ENCODE measurements around the gene ABAT.

Gene ABAT

DNA sequence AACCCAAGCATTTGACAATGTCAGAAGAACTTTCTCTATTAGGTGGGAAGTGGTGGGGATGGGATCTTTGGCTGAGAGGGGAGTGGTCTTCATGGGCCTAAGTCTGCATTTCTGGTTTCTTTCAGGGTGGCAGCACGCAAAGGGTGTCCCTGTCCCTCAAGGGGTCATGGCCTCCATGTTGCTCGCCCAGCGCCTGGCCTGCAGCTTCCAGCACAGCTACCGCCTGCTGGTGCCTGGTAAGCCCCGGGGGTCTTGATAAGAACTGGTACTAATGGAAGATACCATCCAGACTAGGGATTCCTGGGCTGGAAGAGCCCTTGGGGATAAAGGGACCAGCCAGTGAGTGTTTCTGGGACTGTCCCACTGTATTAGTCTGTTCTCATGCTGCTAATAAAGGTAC, 61.2 kb downstream of the ABAT start:
- no peak for ATAC-seq
- TF ChIP-seq CREB5 (CRISPR knock-in tag; IDR thresholded peaks at IDR 0.05; ENCODE audit: low read depth): no peak
- no peak for TF ChIP-seq RARB (CRISPR knock-in tag; IDR thresholded peaks at IDR 0.05)
- TF ChIP-seq TCF4 (CRISPR knock-in tag; IDR thresholded peaks at IDR 0.05; ENCODE audit: borderline replicate concordance): no peak
- TF ChIP-seq ZNF565 (CRISPR knock-in tag; conservative IDR thresholded peaks at IDR 0.05; ENCODE audit: low read depth): no peak
- no peak for TF ChIP-seq ISL1 (CRISPR knock-in tag; IDR thresholded peaks at IDR 0.05)
- TF ChIP-seq, protein P1, sequence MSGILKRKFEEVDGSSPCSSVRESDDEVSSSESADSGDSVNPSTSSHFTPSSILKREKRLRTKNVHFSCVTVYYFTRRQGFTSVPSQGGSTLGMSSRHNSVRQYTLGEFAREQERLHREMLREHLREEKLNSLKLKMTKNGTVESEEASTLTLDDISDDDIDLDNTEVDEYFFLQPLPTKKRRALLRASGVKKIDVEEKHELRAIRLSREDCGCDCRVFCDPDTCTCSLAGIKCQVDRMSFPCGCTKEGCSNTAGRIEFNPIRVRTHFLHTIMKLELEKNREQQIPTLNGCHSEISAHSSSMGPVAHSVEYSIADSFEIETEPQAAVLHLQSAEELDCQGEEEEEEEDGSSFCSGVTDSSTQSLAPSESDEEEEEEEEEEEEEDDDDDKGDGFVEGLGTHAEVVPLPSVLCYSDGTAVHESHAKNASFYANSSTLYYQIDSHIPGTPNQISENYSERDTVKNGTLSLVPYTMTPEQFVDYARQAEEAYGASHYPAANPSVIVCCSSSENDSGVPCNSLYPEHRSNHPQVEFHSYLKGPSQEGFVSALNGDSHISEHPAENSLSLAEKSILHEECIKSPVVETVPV (CRISPR knock-in tag; IDR thresholded peaks at IDR 0.05): no peak
- no peak for TF ChIP-seq ZNF8 (CRISPR knock-in tag; IDR thresholded peaks at IDR 0.05)

DNA sequence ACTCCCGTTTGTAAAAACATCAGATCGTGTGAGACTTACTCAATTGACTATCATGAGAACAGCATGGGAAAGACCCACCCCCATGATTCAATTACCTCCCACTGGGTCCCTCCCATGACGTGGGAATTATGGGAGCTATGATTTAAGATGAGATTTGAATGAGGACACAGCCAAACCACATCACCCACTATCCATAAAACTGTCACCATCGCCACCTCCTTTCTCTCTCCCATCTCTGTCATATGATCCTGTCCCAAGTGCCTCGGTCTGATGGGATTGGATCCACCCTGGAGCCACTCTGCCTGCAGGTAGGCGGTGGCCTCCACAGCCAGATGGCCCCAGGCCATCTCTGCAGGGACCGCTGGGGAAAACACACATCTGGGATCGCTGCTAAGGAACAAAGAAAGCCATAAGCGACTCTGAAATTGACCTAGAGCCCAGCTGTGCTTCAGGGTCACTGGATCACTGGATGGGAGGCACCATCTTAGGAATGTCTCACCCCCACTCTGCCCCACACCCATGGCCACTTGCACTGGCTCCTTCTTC, 61.8 kb downstream of the ABAT start:
- no peak for TF ChIP-seq GLIS3 (CRISPR knock-in tag; IDR thresholded peaks at IDR 0.05)
- TF ChIP-seq SNAI2 (CRISPR knock-in tag; IDR thresholded peaks at IDR 0.05): no peak
- no peak for TF ChIP-seq ZNF8 (CRISPR knock-in tag; IDR thresholded peaks at IDR 0.05)
- no peak for TF ChIP-seq BACH2 (CRISPR knock-in tag; IDR thresholded peaks at IDR 0.05; ENCODE audit: borderline replicate concordance)
- ATAC-seq: no peak

GRCh38 chr16:8739151-8739550, 64.7 kb downstream of the ABAT start:
- TF ChIP-seq, protein P2, sequence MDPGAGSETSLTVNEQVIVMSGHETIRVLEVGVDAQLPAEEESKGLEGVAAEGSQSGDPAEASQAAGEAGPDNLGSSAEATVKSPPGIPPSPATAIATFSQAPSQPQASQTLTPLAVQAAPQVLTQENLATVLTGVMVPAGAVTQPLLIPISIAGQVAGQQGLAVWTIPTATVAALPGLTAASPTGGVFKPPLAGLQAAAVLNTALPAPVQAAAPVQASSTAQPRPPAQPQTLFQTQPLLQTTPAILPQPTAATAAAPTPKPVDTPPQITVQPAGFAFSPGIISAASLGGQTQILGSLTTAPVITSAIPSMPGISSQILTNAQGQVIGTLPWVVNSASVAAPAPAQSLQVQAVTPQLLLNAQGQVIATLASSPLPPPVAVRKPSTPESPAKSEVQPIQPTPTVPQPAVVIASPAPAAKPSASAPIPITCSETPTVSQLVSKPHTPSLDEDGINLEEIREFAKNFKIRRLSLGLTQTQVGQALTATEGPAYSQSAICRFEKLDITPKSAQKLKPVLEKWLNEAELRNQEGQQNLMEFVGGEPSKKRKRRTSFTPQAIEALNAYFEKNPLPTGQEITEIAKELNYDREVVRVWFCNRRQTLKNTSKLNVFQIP (CRISPR knock-in tag; IDR thresholded peaks at IDR 0.05; ENCODE audit: borderline replicate concordance, low read depth): no peak
- TF ChIP-seq TOX (CRISPR knock-in tag; IDR thresholded peaks at IDR 0.05; ENCODE audit: borderline replicate concordance): no peak
- TF ChIP-seq ISL1 (CRISPR knock-in tag; IDR thresholded peaks at IDR 0.05): no peak
- TF ChIP-seq ZNF8 (CRISPR knock-in tag; IDR thresholded peaks at IDR 0.05): no peak
- TF ChIP-seq ZNF565 (CRISPR knock-in tag; conservative IDR thresholded peaks at IDR 0.05; ENCODE audit: low read depth): no peak
- no peak for TF ChIP-seq ZNF70 (CRISPR knock-in tag; IDR thresholded peaks at IDR 0.05)
- no peak for TF ChIP-seq ZFP30 (CRISPR knock-in tag; IDR thresholded peaks at IDR 0.05)
- TF ChIP-seq PATZ1 (CRISPR knock-in tag; IDR thresholded peaks at IDR 0.05; ENCODE audit: borderline replicate concordance): no peak
- no peak for TF ChIP-seq RARB (CRISPR knock-in tag; IDR thresholded peaks at IDR 0.05)
- no peak for TF ChIP-seq ZFP3 (CRISPR knock-in tag; IDR thresholded peaks at IDR 0.05)
- TF ChIP-seq, protein P3, sequence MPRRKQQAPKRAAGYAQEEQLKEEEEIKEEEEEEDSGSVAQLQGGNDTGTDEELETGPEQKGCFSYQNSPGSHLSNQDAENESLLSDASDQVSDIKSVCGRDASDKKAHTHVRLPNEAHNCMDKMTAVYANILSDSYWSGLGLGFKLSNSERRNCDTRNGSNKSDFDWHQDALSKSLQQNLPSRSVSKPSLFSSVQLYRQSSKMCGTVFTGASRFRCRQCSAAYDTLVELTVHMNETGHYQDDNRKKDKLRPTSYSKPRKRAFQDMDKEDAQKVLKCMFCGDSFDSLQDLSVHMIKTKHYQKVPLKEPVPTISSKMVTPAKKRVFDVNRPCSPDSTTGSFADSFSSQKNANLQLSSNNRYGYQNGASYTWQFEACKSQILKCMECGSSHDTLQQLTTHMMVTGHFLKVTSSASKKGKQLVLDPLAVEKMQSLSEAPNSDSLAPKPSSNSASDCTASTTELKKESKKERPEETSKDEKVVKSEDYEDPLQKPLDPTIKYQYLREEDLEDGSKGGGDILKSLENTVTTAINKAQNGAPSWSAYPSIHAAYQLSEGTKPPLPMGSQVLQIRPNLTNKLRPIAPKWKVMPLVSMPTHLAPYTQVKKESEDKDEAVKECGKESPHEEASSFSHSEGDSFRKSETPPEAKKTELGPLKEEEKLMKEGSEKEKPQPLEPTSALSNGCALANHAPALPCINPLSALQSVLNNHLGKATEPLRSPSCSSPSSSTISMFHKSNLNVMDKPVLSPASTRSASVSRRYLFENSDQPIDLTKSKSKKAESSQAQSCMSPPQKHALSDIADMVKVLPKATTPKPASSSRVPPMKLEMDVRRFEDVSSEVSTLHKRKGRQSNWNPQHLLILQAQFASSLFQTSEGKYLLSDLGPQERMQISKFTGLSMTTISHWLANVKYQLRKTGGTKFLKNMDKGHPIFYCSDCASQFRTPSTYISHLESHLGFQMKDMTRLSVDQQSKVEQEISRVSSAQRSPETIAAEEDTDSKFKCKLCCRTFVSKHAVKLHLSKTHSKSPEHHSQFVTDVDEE (CRISPR knock-in tag; IDR thresholded peaks at IDR 0.05): no peak
- no peak for TF ChIP-seq BACH2 (CRISPR knock-in tag; IDR thresholded peaks at IDR 0.05; ENCODE audit: borderline replicate concordance)
- no peak for ATAC-seq

- ATAC-seq: no peak
- no peak for TF ChIP-seq GLIS3 (CRISPR knock-in tag; IDR thresholded peaks at IDR 0.05)
- no peak for TF ChIP-seq ZNF70 (CRISPR knock-in tag; IDR thresholded peaks at IDR 0.05)
- no peak for TF ChIP-seq PATZ1 (CRISPR knock-in tag; IDR thresholded peaks at IDR 0.05; ENCODE audit: borderline replicate concordance)
- TF ChIP-seq RARB (CRISPR knock-in tag; IDR thresholded peaks at IDR 0.05): no peak
- TF ChIP-seq, protein P2 (CRISPR knock-in tag; IDR thresholded peaks at IDR 0.05; ENCODE audit: borderline replicate concordance, low read depth): no peak
- no peak for TF ChIP-seq TOX (CRISPR knock-in tag; IDR thresholded peaks at IDR 0.05; ENCODE audit: borderline replicate concordance)
- no peak for TF ChIP-seq OSR1 (CRISPR knock-in tag; IDR thresholded peaks at IDR 0.05)
- TF ChIP-seq ZC3H10 (CRISPR knock-in tag; IDR thresholded peaks at IDR 0.05): no peak
Measured at GRCh38 chr16:8739989-8740704, 65.7 kb downstream of the ABAT start.

All from SK-N-SH treated with all-trans-retinoic acid at 6 μM for 48 hours (cell line).